Activated CD8-positive, alpha-beta T cell treated with anti-CD3 and anti-CD28 coated beads for 36 hours (primary cell): ENCODE data around the gene RNF14. TPM values are rescaled to one million over a fixed set of nuclear protein-coding genes. Genes with fewer than 3 reads are reported as not detected.

Source experiments
- ATAC-seq: fragments of 200-7000 bp; cut with Tn5 transposase; one replicate; pipeline ENCODE4 v1.10.0; 2021; ENCODE audit warnings: mild to moderate bottlenecking, moderate library complexity
- CTCF ChIA-PET: fragments of 350-600 bp; sonication (Branson Sonifier 250); formaldehyde crosslinking; loops from one replicate; lab custom pipeline; 2021; ENCODE audit warnings: antibody characterized with exemption; lab: Charles Lee
- POLR2A ChIA-PET: fragments of 350-600 bp; sonication (Branson Sonifier 250); formaldehyde crosslinking; loops from one replicate; lab custom pipeline; 2021; ENCODE audit warnings: antibody characterized with exemption; lab: Charles Lee
- DNase-seq: peaks from one replicate; pipeline ENCODE4 v3.0.0-alpha.2; 2020
- H3K27ac Mint-ChIP-seq: one replicate; pipeline ENCODE4 v1.8.0; 2021; ENCODE audit warnings: mild to moderate bottlenecking, mixed read lengths
- H3K27me3 Mint-ChIP-seq: one replicate; pipeline ENCODE4 v1.8.0; 2021; ENCODE audit warnings: mixed read lengths
- H3K36me3 Mint-ChIP-seq: one replicate; pipeline ENCODE4 v1.8.0; 2021; ENCODE audit warnings: low read depth, mixed read lengths
- H3K4me1 Mint-ChIP-seq: one replicate; pipeline ENCODE4 v1.8.0; 2021; ENCODE audit warnings: low read depth, mixed read lengths
- H3K4me3 Mint-ChIP-seq: one replicate; pipeline ENCODE4 v1.8.0; 2021; ENCODE audit warnings: mild to moderate bottlenecking, moderate library complexity, mixed read lengths
- H3K9me3 Mint-ChIP-seq: one replicate; pipeline ENCODE4 v1.8.0; 2021; ENCODE audit warnings: mixed read lengths
- intact Hi-C: fragments of 100-400 bp; cut with micrococcal nuclease; formaldehyde crosslinking; loops from one replicate; pipeline ENCODE4 v1.10.0; 2022
- total RNA-seq, 2 experiments: library from RNA; stranded (reverse); gene quantifications; one replicate each; pipeline ENCODE4 v1.2.3, GENCODE V29; 2021
- TF ChIP-seq, protein P1 (sequence below): fragments of 200-600 bp; IDR thresholded peaks from one replicate; pipeline ENCODE4 v1.8.0; 2022; ENCODE audit warnings: antibody characterized with exemption, mild to moderate bottlenecking

The RNF14 gene
- total RNA-seq, 2 experiments from 2014 or later, result 34.1 to 35.0 TPM

DNA sequence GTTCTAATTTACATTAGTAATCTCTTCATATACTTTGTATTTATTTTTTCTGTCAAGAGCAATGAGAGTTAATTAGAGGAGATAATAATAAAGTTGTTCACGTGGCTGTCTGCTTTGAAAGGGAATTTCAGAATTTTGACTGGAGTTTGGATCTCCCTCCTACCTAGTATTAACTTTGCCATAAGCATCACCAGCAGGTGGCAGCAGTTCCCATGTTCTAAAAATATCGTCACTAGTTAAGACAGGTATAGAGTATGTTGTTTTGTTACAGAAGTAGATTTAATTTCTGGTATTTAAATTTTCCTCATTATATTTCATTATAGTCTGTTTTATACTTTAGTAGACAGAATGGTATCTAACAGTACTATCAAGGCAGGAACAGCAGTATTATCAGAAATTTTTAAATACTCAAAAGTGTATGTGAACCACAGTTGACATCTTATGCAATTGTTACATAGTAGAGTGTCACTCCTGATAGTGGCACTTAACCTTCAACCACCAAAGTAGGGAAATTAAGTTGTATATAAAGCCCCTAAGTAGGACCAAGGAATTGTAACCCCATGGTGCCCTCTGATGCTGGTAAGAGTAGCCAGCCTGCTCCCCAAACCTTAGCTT lies 23.6 kb downstream of the RNF14 start:
- Mint-ChIP-seq H3K4me1 (peaks cover 15% of the 10 kb centered on the region), H3K36me3 (peaks cover 35% of the 10 kb centered on the region), H3K27ac (no peak overlapping the region), H3K27me3 (no peaks in the 10 kb centered on the region), H3K9me3 (no peaks in the 10 kb centered on the region), H3K4me3 (no peak overlapping the region)
- ChIA-PET CTCF (interaction anchor here (0.6 to 37.7 kb wide), 18 partner anchors 11 to 158 kb away, joined by 3 to 592 read pairs (median 5); partner anchors contain the start of genes GNPDA1 and RNF14), POLR2A (interaction anchor here (0.5 to 1.0 kb wide), 4 partner anchors 24 to 137 kb away, joined by 3 read pairs; no protein-coding TSS in a partner anchor)
- ATAC-seq (peak; percentile 90), DNase-seq (peak; percentile 93)
- TF ChIP-seq, protein P1, sequence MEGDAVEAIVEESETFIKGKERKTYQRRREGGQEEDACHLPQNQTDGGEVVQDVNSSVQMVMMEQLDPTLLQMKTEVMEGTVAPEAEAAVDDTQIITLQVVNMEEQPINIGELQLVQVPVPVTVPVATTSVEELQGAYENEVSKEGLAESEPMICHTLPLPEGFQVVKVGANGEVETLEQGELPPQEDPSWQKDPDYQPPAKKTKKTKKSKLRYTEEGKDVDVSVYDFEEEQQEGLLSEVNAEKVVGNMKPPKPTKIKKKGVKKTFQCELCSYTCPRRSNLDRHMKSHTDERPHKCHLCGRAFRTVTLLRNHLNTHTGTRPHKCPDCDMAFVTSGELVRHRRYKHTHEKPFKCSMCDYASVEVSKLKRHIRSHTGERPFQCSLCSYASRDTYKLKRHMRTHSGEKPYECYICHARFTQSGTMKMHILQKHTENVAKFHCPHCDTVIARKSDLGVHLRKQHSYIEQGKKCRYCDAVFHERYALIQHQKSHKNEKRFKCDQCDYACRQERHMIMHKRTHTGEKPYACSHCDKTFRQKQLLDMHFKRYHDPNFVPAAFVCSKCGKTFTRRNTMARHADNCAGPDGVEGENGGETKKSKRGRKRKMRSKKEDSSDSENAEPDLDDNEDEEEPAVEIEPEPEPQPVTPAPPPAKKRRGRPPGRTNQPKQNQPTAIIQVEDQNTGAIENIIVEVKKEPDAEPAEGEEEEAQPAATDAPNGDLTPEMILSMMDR, result peak; percentile 89
- intact Hi-C loops, result loop anchor here (2.0 kb wide), 1 partner anchor 152 kb away; no protein-coding TSS in a partner anchor

DNA sequence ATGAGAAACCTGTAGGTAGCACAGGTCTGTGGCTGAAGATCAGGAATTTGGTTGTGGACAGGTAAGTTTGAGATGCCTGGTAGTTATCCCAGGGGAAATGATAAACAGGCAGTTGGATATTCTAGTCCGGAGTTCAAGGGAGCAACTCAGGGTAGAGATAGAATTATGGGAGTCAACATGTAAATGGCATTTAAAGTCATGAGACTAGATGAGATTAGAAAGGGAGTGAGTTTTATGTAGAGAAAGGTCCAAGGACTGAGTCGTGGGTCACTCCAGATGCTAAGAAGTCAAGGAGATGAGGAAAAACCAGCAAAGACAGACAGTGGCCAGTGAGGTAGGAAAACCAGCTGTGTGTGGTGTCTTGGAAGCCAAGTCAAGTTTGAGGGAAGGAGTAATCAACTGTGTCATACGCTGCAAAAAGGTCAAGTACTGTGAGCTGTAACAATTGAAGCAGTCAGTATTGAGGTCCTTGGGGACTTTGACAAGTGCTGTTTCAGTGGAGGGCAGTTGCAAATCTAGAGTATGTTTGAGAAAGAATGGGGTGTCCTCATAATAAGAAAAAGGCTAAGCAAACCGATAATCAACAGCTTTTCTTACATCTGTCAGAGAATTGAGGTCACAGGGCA lies 25.7 kb downstream of the RNF14 start:
- H3K27ac Mint-ChIP-seq, result peak overlapping the region; percentile 6
- no peak overlapping the region for H3K4me3 Mint-ChIP-seq
- POLR2A ChIA-PET, result interaction anchor here (0.9 to 1.2 kb wide), 2 partner anchors 15 to 17 kb away, joined by 3 read pairs; no protein-coding TSS in a partner anchor
- intact Hi-C loops, result no loop called here
- H3K36me3 Mint-ChIP-seq, result peaks cover 35% of the 10 kb centered on the region
- TF ChIP-seq, protein P1, result no peak
- no peaks in the 10 kb centered on the region for H3K27me3 Mint-ChIP-seq
- no peak for ATAC-seq
- peaks cover 15% of the 10 kb centered on the region for H3K4me1 Mint-ChIP-seq
- no peaks in the 10 kb centered on the region for H3K9me3 Mint-ChIP-seq
- DNase-seq, result no peak
- CTCF ChIA-PET, result interaction anchor here (0.7 to 37.7 kb wide), 10 partner anchors 11 to 302 kb away, joined by 3 to 592 read pairs (median 4); partner anchors contain the start of gene RNF14

DNA sequence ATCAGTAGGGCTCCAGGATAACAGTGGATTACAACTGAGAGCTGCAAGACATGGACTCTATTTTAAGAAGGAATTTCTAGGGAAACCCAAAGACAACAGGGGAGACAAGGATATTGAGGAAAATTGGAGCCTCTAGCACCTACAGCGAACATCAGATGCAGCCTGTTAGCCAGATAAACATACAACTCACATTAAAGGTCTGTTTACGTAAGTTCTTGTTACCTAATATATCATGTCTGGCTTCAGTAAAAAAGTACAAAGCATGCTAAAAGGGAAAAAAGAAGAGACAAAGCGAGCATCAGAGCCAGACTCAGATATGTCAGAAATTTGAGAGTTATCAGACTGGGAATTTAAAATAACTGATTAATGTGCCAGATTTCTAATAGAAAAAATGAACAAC lies 26.8 kb downstream of the RNF14 start:
- no peak for DNase-seq
- no peak overlapping the region for H3K4me3 Mint-ChIP-seq

DNA sequence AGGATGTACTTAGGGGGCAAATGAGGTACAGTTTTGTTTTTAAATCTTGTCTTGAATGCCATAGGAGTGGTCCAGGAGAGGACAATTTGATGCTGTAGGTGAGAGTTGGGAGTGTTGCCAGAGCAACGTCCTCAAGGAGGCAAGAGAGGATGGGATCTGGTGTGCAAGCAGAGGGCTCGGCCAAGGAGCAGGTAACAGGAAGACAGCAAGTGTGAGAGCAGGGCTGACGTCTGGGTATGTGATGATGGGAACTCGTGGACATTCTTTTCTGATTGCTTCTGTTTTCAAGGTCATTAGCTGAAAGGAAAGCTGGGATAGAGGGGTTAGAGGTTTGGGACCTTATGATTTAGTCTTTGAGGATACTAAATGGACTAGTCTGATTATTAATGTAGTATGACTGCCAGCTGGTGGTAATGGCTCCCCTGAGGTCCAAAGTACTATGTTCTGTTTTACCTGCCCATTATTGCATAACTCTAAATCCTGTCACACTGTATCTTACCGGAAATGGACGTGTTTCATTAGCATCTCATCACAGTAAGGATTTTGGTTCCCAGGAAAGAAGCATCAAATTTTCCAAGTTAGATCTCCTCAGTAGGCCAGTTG lies 28.6 kb downstream of the RNF14 start:
- TF ChIP-seq, protein P1, result no peak
- Mint-ChIP-seq H3K27me3 (no peaks in the 10 kb centered on the region), H3K4me1 (peaks cover 28% of the 10 kb centered on the region), H3K9me3 (no peaks in the 10 kb centered on the region), H3K36me3 (peaks cover 49% of the 10 kb centered on the region), H3K4me3 (no peak overlapping the region), H3K27ac (peak overlapping the region; percentile 8)
- POLR2A ChIA-PET, result interaction anchor here (0.6 kb wide), 1 partner anchor 9 kb away, joined by 4 read pairs; no protein-coding TSS in a partner anchor
- CTCF ChIA-PET, result interaction anchor here (1.3 to 37.7 kb wide), 2 partner anchors 14 to 153 kb away, joined by 5 to 592 read pairs; no protein-coding TSS in a partner anchor
- no peak for ATAC-seq
- intact Hi-C loops, result no loop called here
- no peak for DNase-seq

More for the DNA sequence above, 26.8 kb downstream of the RNF14 start:
- Mint-ChIP-seq H3K9me3 (no peaks in the 10 kb centered on the region), H3K27ac (no peak overlapping the region), H3K4me1 (peaks cover 19% of the 10 kb centered on the region), H3K36me3 (peaks cover 40% of the 10 kb centered on the region), H3K27me3 (no peaks in the 10 kb centered on the region)
- TF ChIP-seq, protein P1, result no peak
- ChIA-PET CTCF (interaction anchor here (1.2 to 37.7 kb wide), 5 partner anchors 19 to 303 kb away, joined by 3 to 592 read pairs (median 4); partner anchors contain the start of gene RNF14), POLR2A (interaction anchor here (1.6 kb wide), 1 partner anchor 10 kb away, joined by 4 read pairs; no protein-coding TSS in a partner anchor)
- ATAC-seq, result no peak
- intact Hi-C loops, result no loop called here
